Nephron progenitor cell (in vitro differentiated cells): ENCODE measurements around the gene ADRM1.

Experiments used
- DNase-seq: peaks from one replicate; pipeline ENCODE4 v3.0.0; 2021
- H3K27ac Mint-ChIP-seq: 2 replicates; pipeline ENCODE4 v1.8.0; 2021; ENCODE audit warnings: mild to moderate bottlenecking, moderate library complexity, mixed read lengths
- H3K27me3 Mint-ChIP-seq: 2 replicates; pipeline ENCODE4 v1.8.0; 2021; ENCODE audit warnings: mild to moderate bottlenecking, low read depth, mixed read lengths; ENCODE audit not compliant: poor library complexity
- H3K36me3 Mint-ChIP-seq: 2 replicates; pipeline ENCODE4 v1.8.0; 2021; ENCODE audit warnings: low read depth, mixed read lengths
- H3K4me1 Mint-ChIP-seq: 2 replicates; pipeline ENCODE4 v1.8.0; 2021; ENCODE audit warnings: mixed read lengths
- H3K4me3 Mint-ChIP-seq: 2 replicates; pipeline ENCODE4 v1.8.0; 2021; ENCODE audit warnings: mild to moderate bottlenecking, moderate library complexity, mixed read lengths
- H3K9me3 Mint-ChIP-seq: 2 replicates; pipeline ENCODE4 v1.8.0; 2021; ENCODE audit warnings: mild to moderate bottlenecking, moderate library complexity, mixed read lengths
- TF ChIP-seq, protein P1 (sequence below): fragments of 200-600 bp; sonication (generic); IDR thresholded peaks from 2 replicates; pipeline ENCODE4 v1.5.0; 2021; ENCODE audit warnings: antibody characterized with exemption

The ADRM1 gene

DNA sequence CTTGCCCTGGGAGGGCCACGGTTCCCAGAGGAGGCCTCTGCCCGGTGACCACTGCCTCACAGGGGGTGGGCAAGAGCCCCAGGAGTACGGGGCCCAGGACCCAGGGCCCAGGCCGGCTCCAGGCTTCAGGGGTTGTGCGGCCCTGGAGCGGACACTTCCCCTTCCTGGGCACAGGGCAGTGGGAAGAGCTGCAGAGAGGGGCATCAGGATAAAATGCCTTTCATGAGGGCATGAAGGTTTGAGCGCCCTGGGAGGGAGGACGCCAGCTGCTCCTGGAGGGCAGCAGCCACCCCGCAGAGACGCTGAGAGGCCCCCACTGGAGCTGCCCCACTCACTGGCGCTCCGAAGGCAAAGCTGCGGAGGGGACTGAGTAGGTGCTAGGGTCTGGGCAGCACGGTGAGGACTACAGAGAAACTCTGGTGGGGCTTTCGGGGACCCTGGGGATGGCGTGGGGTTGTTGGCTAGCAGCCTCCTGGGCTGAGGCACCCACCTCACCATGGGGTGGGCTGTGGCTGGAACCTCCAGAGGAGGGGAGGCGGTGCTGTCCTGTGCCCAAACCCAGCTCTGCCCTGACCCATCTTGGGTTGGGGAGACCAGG, 53.9 kb downstream of the ADRM1 start:
- H3K4me3 Mint-ChIP-seq: no peak overlapping the region
- no peaks in the 10 kb centered on the region for H3K36me3 Mint-ChIP-seq
- no peaks in the 10 kb centered on the region for H3K27me3 Mint-ChIP-seq
- H3K9me3 Mint-ChIP-seq: no peaks in the 10 kb centered on the region
- H3K27ac Mint-ChIP-seq: no peak overlapping the region
- DNase-seq: no peak
- peaks cover 48% of the 10 kb centered on the region for H3K4me1 Mint-ChIP-seq
- TF ChIP-seq, protein P1, sequence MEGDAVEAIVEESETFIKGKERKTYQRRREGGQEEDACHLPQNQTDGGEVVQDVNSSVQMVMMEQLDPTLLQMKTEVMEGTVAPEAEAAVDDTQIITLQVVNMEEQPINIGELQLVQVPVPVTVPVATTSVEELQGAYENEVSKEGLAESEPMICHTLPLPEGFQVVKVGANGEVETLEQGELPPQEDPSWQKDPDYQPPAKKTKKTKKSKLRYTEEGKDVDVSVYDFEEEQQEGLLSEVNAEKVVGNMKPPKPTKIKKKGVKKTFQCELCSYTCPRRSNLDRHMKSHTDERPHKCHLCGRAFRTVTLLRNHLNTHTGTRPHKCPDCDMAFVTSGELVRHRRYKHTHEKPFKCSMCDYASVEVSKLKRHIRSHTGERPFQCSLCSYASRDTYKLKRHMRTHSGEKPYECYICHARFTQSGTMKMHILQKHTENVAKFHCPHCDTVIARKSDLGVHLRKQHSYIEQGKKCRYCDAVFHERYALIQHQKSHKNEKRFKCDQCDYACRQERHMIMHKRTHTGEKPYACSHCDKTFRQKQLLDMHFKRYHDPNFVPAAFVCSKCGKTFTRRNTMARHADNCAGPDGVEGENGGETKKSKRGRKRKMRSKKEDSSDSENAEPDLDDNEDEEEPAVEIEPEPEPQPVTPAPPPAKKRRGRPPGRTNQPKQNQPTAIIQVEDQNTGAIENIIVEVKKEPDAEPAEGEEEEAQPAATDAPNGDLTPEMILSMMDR: no peak

DNA sequence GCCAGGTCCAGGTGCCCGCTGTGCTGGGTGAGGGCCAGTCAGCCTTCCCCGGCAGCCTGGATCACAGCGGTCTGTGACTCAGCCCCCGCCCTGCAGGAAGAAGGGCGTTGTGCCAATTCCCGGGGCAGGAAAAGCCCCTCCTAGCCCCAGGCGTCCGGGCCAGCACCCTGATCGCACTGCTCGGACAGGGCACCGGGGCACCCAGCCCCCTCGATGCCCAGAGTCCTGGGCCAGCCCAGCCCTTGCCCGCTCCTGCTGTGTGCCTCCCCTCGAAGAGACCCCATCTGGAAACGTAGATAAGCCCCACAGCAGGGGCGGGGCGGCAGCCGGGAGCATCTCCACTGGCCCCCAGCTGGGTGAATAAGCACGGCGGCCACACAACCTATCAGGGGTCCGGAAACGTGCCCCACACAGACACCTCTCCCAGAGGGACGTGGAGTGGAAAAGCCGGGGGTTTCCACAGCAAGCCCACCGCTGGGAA, 54.4 kb downstream of the ADRM1 start:
- H3K27me3 Mint-ChIP-seq: no peaks in the 10 kb centered on the region
- H3K4me3 Mint-ChIP-seq: no peak overlapping the region
- DNase-seq: no peak
- TF ChIP-seq, protein P1: no peak
- no peaks in the 10 kb centered on the region for H3K36me3 Mint-ChIP-seq
- no peak overlapping the region for H3K27ac Mint-ChIP-seq
- H3K9me3 Mint-ChIP-seq: no peaks in the 10 kb centered on the region
- peaks cover 53% of the 10 kb centered on the region for H3K4me1 Mint-ChIP-seq

DNA sequence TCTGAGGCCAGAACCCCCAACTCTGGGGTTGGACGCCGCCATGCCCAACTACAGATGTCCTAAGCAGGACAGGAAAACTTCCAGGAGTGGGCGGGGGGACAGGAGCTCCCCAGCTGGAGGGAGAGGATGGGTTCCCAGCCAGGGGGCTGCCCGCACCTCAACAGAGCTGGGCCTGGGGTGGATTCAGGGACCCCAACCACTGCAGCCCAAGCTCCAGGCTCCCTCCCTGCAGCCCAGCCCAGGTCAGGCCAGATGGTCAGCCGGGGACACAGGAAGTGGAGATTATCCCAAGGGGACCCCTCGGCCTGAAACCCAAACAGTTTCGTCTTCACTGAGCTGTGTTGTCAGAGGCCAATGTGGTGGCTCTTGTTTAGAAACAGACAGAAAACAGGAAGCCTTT, 54.9 kb downstream of the ADRM1 start:
- Mint-ChIP-seq H3K27me3 (no peaks in the 10 kb centered on the region), H3K36me3 (no peaks in the 10 kb centered on the region), H3K4me3 (no peak overlapping the region), H3K27ac (no peak overlapping the region), H3K4me1 (peaks cover 58% of the 10 kb centered on the region), H3K9me3 (no peaks in the 10 kb centered on the region)
- no peak for DNase-seq
- TF ChIP-seq, protein P1: no peak
